OCI-LY7 (cell line): ENCODE data around the gene HYI.

Experiments used
- CTCF ChIP-seq: fragments of 200-600 bp; sonication (generic); conservative IDR thresholded peaks from 2 replicates; pipeline ENCODE4 v1.5.1; 2014; ENCODE audit warnings: mild to moderate bottlenecking, antibody characterized with exemption, low read length, moderate library complexity, mixed read lengths
- EZH2phosphoT487 ChIP-seq: fragments of 200-600 bp; sonication (generic); IDR thresholded peaks from 2 replicates; pipeline ENCODE4 v1.6.1; 2018; ENCODE audit warnings: low read depth, borderline replicate concordance, mild to moderate bottlenecking, mixed run types, antibody characterized with exemption, low read length, moderate library complexity, mixed read lengths

- no peak for TF ChIP-seq CTCF
- TF ChIP-seq EZH2phosphoT487, result no peak
Measured at GRCh38 chr1:43448955-43449707, 4.6 kb downstream of the HYI start.
